HG03064 (cell line): ENCODE measurements around the gene TEX19.
"Not testable (repeated sequence)": the region's sequence is repeated elsewhere in the genome, so short reads cannot be mapped to it uniquely, and the experiment has no call there.

Experiments
- ATAC-seq: cut with Tn5 transposase; IDR thresholded peaks from one replicate; pipeline ENCODE4 v1.9.1; 2021; ENCODE audit warnings: low read depth; ENCODE audit not compliant: unreplicated experiment

Gene TEX19

DNA sequence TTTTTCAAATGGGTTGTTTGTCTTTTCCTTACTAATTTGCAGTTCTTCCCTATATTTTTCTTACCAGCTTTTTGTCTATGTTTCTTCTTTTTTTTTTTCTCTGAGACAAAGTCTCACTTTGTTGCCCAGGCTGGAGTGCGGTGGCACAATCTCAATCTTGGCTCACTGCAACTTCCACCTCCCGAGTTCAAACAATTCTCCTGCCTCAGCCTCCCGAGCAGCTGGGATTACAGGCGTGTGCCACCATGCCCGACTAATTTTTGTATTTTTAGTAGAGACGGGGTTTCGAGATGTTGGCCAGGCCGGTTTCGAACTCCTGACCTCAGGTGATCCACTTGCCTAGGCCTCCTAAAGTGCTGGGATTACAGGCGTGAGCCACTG lies 14.0 kb downstream of the TEX19 start:
- ATAC-seq = not testable (repeated sequence)

- ATAC-seq = no peak
Observed at GRCh38 chr17:82373731-82374625, 14.9 kb downstream of the TEX19 start.

GRCh38 chr17:82374626-82375331 lies 15.7 kb downstream of the TEX19 start:
- no peak for ATAC-seq

DNA sequence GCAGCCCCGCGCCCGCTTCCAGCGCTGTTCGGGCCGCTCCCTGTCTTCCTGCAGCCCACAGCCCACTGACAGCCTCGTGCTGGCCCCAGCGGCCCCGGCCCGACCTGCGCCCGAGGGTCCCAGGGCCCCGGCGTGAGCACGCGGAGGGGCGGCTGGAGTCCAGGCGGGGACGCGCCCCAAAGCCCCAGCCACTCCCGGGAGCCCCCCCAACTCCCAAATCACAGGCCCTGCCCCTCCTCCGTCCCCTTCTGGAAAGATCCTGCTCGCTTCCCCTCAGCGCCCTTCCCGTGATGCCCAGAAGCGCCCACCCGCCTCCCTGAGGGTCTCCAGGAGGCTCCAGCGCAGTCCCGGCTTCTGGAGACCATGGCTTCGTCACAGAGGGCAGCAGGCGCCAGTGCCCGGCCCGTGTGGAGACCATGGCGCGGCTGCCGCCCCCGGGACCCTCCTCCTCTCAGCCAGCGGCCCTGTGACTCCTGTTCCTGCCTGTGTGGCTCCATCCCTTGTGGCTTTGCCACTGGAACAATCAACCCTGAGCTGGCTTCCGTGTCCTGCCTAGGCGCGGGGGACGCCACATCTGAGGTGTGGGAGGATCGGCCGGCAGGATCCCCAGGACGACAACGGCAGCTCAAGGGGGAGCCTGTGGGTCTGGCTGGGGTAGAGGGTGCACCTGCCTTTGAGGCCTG lies 16.5 kb downstream of the TEX19 start:
- ATAC-seq = no peak

DNA sequence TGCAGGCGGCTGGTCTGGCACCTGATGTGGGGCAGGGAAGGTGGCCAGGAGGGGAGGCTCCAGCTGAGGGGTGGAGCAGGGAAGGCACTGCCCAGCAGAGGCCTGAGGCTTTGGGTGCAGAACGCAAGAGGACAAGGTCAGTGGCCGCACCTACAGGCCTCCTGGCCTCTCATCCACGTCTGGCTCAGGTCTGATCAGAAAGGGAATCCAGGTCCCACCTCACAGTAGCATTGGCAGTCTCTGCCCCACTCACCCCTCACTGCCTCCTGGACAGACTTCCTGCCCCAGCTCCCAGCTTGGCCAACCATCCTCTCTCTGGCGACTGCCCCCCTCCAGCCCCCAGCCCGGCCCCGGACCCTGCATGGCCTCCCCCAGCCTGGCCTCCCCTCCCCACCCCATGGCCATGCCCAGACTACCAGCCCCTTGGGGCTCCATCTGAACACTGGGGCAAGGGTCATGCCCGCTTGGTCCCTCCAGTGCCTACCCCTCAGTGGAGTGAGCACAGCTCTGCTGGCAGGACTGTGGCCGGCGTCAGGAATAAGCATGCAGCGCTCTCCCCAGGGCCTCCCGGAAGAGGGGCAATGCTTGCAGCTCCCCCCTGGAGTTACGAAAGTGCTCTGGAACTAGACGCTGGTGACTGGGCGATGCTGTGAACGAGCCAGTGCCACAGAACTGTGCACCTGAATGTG lies 17.1 kb downstream of the TEX19 start:
- ATAC-seq = no peak

- ATAC-seq = not testable (repeated sequence)
Observed at GRCh38 chr17:82377294-82377693, 18.2 kb downstream of the TEX19 start.

DNA sequence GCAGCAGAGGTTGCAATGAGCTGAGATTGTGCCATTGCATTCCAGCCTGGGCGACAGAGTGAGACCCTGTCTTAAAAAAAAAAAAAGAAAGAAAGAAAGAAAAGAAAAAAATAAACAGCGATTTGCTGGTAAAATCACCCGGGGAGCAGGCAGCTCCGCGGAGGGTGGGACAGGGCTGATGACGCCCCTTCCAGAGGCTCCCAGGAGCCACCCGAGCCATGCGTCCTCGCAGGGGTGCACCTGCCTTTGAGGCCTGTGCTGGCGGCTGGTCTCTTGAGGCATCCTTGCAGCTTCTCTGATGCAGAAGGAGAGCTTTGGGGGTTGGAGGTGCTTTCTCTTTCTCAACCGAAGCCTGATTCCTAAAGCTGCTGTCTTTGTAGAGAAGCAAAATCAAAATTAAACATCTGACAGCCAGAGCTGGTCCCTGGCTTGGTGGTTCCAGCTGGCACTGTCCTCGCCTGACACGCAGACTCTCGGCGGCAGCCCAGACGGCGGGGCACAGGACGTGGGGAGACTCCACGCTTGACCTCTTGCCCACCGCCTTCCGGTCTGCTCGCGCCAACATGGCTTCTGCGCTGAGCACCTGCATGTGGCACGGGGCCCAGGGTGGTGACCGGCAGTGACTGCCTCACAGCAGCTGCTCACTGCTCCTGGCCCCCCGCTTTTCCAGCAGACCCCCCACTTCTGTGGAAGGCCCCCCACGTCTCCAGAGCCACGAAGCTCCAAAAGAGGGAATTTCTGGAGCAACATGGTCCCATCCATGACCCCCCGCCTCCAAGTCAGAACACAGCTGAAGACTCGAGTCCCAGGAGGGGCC lies 19.1 kb downstream of the TEX19 start:
- ATAC-seq = no peak

DNA sequence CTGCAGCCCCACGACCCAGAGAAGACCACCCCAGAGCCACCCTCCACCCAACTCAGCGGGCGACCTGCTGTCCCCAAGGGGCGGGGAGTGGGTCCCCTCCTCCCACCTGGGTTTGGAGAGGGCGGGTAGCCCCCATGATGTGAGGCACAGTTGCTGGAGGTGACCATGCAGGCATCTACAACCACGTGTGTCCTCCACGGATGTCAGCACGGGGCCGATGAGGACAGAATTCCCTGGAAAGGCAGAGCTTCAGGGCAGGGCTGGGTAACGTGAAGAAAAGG lies 19.6 kb downstream of the TEX19 start:
- ATAC-seq = no peak

DNA sequence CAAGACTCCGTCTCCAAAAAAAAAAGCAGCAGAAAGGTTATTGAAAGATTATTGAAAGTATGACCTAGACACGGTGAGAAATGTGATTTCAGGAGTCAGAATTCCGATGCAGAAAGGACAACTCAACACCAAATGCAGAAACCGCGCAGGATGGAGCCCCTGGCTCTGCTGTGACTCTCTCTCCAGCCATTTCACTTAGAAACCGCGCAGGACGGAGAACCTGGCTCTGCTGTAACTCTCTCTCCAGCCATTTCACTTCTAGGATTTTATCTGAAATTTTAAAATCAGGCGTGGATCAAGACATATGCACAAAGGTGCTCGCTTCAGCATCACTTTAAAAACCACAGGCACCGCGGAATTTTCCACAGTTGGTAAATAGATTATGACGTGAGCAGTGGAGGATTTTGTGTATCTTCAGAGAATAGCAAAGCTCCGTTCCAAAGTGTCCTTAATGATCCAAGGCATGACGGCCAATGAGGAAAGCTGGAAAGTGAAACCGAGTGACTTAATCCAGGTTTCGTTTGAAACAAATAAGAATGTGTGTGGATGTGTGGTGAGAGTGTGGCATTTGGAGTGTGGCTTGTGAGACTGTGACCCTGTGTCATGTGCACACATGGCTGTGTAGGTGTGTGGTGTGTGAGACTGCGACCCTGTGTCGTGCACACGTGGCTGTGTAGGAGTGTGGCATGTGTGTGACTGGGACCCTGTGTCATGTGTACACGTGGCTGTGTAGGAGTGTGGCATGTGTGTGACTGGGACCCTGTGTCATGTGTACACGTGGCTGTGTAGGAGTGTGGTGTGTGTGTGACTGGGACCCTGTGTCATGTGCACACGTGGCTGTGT lies 22.0 kb downstream of the TEX19 start:
- ATAC-seq = no peak

- ATAC-seq = not testable (repeated sequence)
Observed at GRCh38 chr17:82381703-82382009, 22.6 kb downstream of the TEX19 start.

DNA sequence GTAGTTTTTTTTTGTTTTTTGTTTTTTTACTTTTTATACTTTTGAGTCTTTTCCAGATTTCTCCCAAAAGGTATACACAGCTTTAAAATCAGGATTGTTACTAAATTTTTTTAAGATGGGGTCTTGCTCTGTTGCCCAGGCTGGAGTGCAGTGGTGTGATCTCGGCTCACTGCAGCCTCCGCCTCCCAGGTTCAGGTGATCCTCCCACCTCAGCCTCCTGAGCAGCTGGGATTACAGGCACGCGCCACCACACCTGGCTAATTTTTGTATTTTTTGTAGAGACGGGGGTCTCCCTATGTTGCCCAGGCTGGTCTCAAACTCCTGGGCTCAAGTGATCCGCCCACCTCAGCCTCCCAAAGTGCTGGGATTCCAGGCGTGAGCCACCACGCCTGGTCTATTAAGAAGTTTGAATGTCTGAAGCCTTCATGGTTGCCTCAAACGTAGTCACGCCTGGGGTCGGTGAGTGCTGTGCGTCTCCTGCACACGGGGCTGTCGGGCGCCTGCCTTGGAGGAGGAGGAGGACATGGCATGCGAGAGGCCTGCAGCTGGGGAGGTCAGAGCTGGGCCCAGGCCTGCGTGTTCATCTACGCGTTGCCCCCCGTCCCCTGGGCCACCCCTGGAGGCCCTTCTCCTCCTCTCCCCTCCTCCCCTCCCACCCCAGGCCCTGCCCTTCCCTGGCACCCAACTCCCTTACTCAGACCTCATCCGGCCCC lies 23.3 kb downstream of the TEX19 start:
- not testable (repeated sequence) for ATAC-seq

DNA sequence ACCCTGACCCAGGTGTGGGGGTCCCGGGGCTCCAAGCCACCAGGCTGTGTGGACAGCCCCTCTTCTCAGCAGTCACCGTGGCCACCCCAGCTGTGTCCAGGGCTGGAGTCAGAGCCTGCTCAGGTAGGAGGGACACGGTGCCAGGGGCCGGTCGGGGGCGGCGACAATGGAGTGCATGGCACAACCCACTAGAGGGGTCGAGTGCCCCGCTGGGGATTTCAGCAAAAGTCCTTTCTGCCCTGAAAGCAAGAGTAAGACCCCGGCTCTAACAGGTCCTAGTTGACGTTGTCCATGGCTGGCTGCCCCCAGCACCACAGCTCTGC lies 23.8 kb downstream of the TEX19 start:
- ATAC-seq = no peak

- no peak for ATAC-seq
Observed at GRCh38 chr17:82383411-82383810, 24.4 kb downstream of the TEX19 start.

GRCh38 chr17:82384051-82384729 lies 25.1 kb downstream of the TEX19 start:
- no peak for ATAC-seq

DNA sequence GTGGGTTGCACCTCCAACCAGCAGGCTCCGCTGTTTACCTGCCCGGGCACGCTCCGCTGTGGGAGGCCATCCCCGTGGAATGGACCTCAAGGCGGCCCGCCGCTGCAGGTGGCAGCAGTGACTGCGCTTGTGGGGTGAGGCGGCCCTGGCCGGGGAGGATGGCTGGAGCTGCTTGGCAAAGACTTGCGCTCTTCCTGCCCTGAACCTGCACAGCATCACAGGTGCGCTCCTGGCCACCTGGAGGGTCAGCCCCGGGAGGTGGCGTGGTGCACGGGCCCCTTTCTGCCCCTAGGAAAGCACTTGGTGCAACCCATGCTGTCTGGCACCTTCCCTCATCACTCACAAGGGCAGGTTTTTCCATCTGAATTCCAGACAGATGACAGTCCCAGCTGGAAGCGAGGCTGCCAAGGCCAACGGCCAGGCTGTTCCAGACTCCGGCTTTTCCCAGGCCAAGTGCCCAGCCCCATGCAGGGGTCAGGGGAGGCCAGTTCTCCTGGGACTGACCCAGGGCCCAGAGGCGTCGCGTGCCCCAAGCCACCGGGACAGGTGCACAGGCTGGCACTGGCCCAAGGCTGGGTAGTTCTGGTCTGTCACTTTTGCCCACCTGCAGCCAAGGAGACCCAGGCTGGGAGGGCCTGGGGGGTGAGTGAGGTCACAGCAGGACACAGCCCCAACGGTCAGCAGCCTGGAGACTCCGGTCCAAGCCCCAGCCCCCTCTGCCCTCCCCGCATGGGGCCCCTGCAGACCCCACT lies 25.9 kb downstream of the TEX19 start:
- ATAC-seq = no peak

DNA sequence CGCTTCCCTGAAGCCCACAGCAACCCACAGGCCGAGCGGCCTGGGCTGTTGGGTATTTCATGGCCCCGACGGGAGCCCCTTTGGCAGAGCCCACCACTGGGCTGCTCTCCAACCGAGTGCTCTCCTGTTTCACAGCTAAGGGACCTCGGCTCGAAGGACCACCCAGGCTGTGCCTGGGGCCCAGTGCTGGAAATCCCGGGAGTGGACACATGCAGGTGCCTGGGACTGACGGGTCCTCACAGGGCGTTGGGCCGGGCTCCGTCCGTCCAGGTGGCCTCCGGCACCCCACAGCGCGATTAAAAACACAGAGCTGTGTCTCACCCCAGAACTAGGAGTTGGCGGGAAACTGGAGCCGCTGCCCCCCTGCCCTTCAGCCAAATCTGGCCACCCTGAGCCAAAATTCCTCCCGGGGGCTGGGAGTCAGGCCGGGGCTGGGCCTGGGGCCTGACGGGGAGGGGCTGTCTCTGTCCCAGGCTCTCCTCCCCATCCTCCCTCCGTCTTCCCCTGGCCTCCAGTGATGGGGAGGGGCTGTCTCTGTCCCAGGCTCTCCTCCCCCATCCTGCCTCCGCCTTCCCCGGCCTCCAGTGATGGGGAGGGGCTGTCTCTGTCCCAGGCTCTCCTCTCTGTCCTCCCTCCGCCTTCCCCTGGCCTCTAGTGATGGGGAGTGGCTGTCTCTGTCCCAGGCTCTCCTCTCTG lies 26.7 kb downstream of the TEX19 start:
- no peak for ATAC-seq

DNA sequence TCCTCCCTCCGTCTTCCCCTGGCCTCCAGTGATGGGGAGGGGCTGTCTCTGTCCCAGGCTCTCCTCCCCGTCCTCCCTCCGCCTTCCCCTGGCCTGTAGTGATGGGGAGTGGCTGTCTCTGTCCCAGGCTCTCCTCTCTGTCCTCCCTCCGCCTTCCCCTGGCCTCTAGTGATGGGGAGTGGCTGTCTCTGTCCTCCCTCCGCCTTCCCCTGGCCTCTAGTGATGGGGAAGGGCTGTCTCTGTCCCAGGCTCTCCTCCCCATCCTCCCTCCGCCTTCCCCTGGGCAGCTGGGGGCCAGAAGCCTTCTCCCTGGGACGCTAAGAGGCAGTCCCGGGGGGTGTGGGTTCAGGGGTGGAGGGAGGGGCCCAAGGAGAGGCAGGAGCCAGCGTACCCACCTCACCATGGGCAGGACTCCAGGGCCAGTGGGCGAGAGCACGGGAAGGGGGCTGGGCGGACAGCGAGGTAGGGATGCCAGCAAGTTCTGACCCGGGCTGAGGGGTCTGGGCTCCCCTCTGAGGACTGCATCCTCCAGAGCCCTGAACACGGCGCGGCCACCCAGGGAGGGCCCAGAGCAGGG lies 27.3 kb downstream of the TEX19 start:
- no peak for ATAC-seq
